ENCODE data around the gene MEF2C. TPM values are rescaled to one million over a fixed set of nuclear protein-coding genes. Genes with fewer than 3 reads are reported as not detected.

The MEF2C gene
- total RNA-seq, 2 donors from 2014 or later: 94.0 to 104 TPM

DNA sequence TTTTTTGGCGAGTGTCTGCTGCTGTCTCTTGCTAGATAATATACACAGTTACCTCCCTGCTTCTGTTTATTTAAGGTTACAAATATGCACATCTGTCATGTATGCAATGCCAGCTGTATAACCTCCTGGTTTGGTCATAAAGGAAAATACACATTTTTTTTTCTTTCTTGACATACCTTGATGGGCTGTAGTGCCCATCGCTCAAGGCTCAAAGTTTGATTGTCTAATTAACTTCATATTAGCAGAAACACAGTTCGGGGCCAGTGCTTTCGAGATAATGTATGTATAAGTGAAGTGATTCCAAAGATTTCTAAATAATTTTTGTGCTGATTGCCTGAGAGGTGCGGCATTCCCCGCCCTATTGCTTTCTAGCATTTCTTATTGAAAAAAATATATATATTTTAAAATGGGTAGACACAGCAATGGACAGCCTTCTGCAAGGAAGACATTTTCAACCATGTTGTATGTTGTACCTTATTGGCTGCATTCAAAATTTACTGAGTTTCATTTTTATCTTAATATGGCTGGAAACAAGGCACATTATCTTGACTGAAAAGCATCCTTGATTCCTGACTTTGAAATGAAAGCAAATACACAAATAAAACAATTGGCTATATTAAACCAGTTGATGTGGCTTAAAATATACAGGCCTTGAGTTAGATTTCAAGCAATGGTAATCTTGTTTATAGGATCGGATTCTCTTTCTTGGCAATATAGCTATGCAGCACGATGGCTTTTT, 206.2 kb downstream of the MEF2C start:
- Histone ChIP-seq H3K36me3 (no peaks in the 10 kb centered on the region), H3K9me3 (no peaks in the 10 kb centered on the region), H3K27ac (no peak overlapping the region), H3K4me1 (ENCODE audit: control insufficient read depth in 1 of 2, low read depth in 2 of 2) (peaks cover 26 to 29% of the 10 kb centered on the region in 2 donors), H3K27me3 (replicated peaks; ENCODE audit: insufficient read depth) (peaks cover 48% of the 10 kb centered on the region), H3K4me3 (no peak overlapping the region)
- TF ChIP-seq, protein P1, sequence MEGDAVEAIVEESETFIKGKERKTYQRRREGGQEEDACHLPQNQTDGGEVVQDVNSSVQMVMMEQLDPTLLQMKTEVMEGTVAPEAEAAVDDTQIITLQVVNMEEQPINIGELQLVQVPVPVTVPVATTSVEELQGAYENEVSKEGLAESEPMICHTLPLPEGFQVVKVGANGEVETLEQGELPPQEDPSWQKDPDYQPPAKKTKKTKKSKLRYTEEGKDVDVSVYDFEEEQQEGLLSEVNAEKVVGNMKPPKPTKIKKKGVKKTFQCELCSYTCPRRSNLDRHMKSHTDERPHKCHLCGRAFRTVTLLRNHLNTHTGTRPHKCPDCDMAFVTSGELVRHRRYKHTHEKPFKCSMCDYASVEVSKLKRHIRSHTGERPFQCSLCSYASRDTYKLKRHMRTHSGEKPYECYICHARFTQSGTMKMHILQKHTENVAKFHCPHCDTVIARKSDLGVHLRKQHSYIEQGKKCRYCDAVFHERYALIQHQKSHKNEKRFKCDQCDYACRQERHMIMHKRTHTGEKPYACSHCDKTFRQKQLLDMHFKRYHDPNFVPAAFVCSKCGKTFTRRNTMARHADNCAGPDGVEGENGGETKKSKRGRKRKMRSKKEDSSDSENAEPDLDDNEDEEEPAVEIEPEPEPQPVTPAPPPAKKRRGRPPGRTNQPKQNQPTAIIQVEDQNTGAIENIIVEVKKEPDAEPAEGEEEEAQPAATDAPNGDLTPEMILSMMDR (IDR thresholded peaks at IDR 0.05): no peak
- DNase-seq (ENCODE audit: low spot score) (no peak), ATAC-seq (ENCODE audit: insufficient number of reproducible peaks, low FRiP score, low read depth) (no peak)

DNA sequence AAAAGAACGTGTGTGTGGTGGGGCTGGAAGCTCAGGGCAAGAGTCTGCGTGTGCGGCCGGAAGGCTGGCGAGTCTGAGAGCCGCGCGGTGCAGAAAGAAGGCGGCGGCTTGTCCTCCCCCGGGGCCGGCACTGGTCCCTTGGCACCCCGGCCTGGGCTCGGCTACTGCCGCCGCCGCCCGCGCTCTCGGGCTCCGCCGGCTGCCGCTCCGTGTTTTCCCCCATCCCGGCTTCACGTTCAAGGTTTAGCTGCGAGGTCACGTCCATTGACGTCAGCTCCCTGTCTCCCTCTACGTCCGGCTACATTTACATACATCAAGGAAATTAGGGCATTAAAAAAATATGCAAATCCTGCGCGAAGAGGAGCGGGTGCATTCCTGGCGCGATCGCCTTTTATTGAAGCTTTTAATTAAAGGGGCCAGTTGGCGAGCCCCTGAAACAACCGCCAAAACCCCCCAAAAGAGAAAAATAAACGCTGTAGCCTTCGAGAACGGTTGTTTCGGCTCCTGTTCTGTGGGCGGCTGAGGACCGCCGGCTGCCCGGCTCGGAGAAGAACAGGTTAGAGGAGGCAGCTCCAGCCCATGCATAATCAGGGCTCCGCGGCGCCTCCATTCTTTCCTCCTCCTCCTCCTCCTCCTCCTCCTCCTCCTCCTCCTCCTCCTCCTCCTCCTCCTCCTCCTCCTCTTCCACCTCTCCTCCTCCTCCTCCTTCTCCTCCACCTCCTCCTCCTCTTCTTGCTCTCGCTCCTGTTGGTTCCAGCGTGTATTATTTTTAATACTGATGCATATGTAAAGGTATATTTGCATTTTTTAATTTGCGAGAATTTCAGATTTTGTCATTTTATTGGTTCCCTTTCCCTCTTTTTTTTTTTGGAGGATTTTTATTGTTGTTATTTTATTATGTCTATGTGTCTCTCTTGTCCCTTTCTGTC, 207.0 kb downstream of the MEF2C start:
- ATAC-seq (ENCODE audit: insufficient number of reproducible peaks, low FRiP score, low read depth) (no peak), DNase-seq (ENCODE audit: low spot score) (no peak)
- Histone ChIP-seq H3K4me1 (ENCODE audit: control insufficient read depth in 1 of 2, low read depth in 2 of 2) (peaks cover 26 to 29% of the 10 kb centered on the region in 2 donors), H3K27ac (no peak overlapping the region), H3K27me3 (replicated peaks; ENCODE audit: insufficient read depth) (peaks cover 50% of the 10 kb centered on the region), H3K36me3 (no peaks in the 10 kb centered on the region), H3K9me3 (no peaks in the 10 kb centered on the region), H3K4me3 (peak overlapping the region; percentile 73)
- TF ChIP-seq, protein P1 (IDR thresholded peaks at IDR 0.05): no peak

GRCh38 chr5:88675168-88675707, 207.7 kb downstream of the MEF2C start:
- TF ChIP-seq, protein P1 (IDR thresholded peaks at IDR 0.05): no peak
- H3K4me1 ChIP-seq (ENCODE audit: control insufficient read depth in 1 of 2, low read depth in 2 of 2): peaks cover 21 to 24% of the 10 kb centered on the region in 2 donors
- no peak overlapping the region for H3K27ac ChIP-seq
- no peaks in the 10 kb centered on the region for H3K9me3 ChIP-seq
- H3K4me3 ChIP-seq: peak overlapping the region; percentile 73
- peaks cover 47% of the 10 kb centered on the region for H3K27me3 ChIP-seq (replicated peaks; ENCODE audit: insufficient read depth)
- DNase-seq (ENCODE audit: low spot score): no peak
- no peak for ATAC-seq (ENCODE audit: insufficient number of reproducible peaks, low FRiP score, low read depth)
- no peaks in the 10 kb centered on the region for H3K36me3 ChIP-seq

- no peak for DNase-seq (ENCODE audit: low spot score)
- Histone ChIP-seq H3K27me3 (replicated peaks; ENCODE audit: insufficient read depth) (peaks cover 43% of the 10 kb centered on the region), H3K27ac (no peak overlapping the region), H3K9me3 (no peaks in the 10 kb centered on the region), H3K4me3 (peak overlapping the region; percentile 73), H3K4me1 (ENCODE audit: control insufficient read depth in 1 of 2, low read depth in 2 of 2) (peaks cover 18 to 21% of the 10 kb centered on the region in 2 donors), H3K36me3 (no peaks in the 10 kb centered on the region)
- no peak for ATAC-seq (ENCODE audit: insufficient number of reproducible peaks, low FRiP score, low read depth)
- TF ChIP-seq, protein P1 (IDR thresholded peaks at IDR 0.05): no peak
Observed at GRCh38 chr5:88674356-88675167, 208.4 kb downstream of the MEF2C start.
